NCI-H2029 (cell line): ENCODE measurements around the gene GHRHR.

Experiments used
- DNase-seq: peaks from one replicate; lab custom pipeline; 2025; lab: John Stamatoyannopoulos, UW

The GHRHR gene

DNA sequence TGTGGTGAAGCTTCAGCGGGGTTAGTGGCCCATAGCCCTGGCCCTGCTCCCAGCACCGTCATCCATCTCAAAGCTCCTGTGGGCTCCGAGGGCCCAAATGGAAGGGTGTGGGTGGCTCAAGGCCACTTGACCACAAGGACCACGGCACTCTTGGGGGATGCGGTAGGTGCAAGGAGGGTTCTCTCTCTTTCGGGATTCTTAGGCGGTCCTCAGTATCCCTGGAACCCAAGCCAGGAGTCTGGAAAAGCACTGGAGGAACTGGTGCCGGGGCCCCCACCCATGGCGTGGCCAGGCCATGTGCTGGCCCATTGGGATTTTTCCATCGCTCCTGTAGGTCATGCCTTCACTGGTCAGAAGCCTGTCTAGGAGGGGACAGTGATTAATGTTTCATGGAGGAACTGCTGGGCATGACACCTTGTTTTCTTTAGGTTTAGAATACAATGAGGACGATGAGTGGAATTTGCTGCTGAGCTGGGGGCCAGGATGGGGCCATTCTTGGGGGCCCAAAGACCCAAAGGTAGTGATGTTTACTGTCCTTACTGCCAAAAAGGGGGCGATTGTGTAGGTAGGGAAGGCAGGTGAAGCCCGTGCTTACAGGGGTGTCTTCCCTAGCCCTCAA, 35.4 kb upstream of the GHRHR start:
- no peak for DNase-seq

DNA sequence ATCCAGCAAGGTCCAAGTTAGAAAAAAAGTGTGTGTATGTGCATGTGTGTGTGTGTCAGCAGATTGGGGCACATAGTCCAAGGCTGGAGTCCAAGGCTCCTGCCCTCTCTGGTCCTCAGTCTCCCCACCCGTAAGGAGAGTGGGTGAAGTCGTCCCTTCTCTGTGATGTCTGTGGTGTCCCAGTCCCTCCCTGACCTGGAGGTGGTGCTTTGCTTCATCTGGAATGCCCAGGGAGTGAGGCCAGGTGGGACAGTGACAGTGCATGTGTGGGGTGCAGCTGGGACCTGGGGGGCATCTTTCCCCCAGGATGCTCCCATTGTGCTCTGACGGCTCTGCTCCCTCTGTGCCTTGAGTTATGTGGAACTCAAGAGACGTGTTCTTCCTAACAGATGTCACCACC, 34.1 kb upstream of the GHRHR start:
- no peak for DNase-seq

DNA sequence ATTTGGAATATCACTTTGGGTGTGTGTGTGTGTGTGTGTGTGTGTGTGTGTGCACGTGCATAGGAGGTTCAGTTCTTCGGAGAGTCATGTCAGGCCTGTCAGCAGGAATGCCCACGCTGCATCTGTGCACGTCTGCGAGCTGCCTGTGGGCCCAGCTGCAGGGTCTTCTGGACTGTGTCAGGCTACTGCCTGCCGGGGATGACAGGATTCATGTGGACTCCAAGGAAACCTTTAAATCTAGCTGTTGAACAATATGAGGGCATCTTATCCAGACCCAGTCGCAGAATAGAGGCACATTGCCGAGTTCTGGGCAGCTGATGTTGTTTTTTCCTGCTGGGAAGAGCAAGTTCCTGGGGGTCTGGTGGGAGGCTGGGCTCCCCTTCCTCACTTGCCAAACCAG, 33.1 kb upstream of the GHRHR start:
- no peak for DNase-seq

DNA sequence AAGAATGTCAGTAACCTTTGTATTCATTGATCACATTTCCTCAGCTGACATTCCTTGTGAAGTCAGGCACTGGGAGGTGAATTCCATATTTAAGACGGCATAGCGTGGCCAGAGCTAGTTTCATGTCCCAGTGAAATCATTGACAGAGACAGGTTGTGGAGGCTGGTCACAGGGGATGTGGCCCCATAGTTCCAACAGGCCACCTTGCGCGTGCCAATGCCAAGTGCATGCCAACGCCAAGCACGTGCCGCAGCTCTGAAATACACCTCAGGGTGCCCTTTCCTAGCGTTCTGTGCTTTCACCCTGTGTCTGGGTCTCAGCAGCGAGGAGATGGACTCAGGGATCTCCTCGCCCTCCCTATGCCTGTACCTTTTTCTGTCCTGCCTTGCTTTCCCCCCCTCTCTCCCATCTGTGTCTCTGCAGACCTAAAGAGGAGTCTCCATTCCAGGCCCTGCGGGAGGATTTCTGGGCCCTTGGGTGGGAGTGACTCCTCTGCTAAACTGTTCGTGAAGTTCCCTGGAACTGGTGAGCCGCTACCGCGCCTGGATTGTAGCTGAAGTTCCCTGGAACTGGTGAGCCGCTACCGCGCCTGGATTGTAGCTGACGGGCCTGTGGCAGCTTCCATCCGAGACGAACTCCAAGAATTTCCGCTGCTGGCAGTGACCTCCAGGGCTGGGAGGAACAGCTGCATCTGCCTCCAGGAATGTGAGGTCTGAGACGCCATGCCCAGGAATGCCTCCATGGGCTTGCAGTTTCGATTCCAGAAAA, 32.4 kb upstream of the GHRHR start:
- no peak for DNase-seq

DNA sequence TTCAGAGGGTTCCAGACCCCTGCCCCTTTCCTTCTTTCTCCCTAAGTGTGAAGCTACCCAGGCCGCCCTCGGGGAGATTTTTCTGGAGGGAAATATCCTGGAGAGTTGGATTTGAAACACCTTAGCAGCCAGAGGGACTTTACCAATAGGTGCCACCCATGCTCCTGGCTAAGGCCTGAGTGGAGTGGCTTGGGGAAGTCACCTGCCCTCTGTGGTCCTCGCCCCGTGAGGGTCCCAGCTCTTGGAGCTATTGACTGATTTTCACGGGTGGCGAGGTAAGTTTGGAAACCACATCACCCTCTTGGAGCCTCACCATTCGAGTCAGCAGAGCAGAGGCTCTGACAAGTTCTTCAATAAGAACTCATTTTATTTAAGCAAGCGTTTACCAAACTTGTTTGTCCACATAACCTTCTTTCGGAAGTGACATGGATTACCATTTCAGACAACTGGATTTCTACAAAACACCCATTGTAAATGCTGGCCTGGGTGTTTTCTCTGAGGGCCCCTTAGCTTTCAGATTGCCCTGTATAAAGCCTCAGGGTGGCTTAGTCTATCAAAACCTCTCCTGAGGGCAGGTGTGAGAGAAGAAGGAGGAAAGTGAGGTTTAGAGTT, 31.7 kb upstream of the GHRHR start:
- no peak for DNase-seq

DNA sequence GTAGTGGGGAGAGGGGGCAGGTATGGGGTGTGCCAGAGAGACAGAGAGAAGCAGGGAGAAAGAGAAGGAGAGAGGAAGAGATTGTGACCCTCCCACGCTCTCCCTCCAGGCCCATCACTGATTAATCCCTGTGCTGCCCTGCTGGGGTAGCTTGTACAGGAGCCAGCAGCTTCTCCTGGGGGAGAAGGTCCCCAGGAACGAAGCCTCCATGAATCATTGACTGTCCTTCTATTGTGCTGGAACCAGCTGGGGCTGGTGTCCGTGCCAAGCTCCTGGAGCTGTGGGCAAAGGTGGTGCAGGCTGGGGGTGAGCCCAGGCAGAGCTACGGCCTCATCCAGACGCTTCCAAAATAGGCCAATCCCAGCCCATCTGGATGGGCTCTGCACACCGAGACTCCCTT, 31.2 kb upstream of the GHRHR start:
- no peak for DNase-seq

DNA sequence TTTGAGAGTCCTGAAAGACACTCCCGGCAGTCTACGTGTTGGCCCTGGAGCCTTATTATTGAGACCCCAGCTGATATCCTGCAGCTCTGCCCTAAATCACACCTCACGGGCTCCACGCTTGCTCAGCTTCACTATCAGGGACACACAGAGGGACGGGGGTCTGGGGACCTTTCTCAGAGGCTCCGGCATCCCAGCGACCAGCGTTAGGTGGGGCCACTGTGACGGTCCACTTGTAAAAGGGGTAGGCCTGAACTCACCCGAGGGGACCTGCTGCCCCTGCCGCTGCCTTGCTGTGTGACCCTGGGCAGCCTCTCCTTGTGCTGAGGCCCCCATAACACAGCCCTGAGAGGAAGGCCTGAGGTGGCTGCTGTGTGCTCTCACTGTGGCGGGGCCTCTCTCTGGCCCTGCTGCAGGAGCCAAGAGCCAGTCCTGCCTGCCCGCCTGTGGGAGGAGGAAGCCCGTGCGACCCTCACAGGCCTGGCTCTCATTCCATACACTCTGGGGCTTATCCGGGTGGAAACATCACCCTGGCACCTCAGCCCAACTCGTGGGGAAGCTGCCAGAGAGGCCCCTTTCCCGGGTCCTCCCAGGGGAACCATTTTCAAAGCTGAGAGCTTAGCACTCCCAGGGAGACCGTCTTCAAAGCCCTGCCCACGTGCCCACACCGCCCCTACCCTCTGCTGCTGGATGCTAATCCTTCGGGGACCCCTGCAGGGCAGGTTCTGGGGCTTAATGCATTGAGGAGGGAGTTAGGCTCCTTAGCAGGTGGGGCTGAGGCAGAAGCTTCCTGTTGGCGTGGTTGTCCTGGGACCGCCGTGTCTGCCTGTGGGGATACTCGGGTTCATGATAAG, 30.4 kb upstream of the GHRHR start:
- DNase-seq = no peak

DNA sequence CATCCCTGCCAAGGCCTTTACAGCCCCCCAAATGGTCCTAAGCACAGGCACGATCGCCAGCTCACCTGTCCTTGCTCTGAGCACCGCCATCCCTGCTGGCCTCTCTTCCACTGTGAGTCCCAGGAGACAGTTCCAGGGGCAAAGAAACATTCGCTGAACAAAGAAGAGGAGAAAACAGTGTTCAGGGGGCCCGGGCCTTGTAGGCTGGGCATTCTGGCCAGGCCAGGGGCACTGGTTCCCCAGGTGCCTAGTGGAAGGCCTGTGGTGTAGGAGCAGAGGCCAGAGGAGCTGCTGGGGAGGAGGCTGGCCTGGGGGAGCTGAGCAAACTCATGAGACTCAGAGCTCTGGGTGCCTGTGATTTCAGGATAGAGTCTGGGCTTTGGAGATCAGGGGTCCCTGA, 29.5 kb upstream of the GHRHR start:
- DNase-seq = no peak

DNA sequence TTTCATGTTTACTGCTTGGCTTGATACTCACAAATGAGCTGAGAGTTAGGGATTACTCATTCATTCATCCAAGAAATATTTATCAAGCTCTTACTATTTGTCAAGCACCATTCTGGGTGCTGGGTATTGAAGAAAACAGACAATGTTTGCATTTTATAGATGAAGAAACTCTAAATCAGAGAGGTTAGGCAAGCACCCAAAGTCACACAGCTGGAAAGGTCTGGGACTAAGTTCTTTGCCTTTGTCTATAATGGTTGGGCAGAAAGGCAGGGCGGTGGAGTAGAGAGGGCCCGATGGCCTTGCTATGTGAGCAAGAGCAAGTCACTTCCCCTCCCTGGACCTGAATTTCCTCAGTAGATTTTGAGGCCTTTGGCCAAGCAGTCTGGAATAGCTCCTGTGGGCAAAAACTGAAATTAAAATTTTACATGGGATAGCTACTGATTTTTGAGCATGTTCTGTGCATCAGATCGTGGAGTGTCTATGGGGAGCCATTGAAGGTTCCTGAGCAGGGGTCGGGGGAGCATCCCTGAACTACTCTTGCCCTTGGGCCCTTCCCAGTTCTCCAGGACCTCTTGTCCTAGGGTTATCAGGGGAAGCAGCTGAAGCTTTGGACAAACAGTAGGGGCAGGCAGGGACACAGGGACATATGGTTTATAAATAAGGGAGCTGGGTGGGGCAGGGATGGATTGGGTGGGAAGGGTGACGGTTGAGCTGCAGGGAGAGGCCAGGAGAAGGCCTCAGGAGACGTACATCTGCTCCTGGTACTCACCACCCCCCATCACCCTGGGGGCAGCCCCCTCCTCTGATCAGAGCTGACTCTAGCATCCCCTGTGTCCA, 28.8 kb upstream of the GHRHR start:
- no peak for DNase-seq

DNA sequence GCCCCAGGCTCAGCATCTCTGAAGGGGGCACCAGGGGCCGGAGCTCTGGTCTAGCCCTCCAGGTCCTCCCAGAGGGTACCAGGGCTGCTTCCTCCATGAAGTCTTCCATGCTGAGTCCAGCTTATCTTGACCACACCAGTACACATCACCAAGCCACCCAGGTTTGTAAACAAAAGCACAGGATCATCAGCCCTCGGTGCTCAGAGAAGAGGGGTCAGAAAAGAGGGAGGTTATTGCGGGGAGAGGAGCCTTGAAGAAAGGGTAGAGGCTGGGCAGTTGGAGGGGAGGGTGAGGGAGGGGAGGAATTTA, 28.2 kb upstream of the GHRHR start:
- no peak for DNase-seq

DNA sequence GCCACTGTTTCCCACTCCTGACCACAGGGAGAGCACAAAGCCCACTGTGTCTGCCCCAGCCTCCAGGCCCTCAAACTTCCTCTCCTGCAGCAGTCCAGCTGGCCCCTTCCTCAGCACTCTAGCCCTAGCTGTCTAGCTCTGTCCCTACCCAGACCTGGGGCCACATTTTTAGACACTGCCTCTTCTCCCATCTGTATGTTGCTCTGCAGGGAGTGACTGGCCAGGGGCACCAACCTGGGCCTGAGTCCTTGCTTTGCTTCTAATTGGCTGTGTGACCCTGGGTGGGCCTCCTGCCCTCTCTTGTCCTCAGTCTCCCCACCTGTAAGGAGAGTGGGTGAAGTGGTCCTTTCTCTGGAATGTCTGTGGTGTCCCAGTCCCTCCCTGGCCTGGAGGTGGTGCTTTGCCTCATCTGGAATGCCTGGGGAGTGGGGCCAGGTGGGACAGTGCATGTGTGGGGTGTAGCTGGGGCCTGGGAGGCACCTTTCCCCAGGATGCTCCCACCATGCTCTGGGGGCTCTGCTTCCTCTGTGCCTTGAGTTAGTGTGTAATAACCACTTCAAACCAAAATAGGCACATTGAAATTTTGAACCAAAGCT, 27.0 kb upstream of the GHRHR start:
- no peak for DNase-seq

DNA sequence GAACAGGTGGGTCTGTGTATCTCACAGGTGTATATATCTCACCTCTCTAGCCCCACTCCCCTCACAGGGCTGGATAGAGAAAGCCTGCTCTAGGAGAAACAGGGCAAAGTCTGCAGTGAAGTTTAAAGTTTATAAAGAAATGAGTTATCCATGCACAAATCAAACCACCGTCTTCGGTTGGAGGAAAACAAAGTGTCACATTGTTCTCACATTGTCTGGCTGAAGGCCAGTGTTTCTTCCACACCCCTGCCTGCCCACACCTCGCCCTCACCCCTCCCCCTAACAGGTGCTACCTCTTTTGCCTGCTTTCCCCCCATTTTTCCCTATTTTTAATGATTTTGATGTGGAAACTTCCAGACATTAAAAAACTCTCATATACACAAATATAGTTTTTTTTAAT, 26.3 kb upstream of the GHRHR start:
- DNase-seq = no peak

DNA sequence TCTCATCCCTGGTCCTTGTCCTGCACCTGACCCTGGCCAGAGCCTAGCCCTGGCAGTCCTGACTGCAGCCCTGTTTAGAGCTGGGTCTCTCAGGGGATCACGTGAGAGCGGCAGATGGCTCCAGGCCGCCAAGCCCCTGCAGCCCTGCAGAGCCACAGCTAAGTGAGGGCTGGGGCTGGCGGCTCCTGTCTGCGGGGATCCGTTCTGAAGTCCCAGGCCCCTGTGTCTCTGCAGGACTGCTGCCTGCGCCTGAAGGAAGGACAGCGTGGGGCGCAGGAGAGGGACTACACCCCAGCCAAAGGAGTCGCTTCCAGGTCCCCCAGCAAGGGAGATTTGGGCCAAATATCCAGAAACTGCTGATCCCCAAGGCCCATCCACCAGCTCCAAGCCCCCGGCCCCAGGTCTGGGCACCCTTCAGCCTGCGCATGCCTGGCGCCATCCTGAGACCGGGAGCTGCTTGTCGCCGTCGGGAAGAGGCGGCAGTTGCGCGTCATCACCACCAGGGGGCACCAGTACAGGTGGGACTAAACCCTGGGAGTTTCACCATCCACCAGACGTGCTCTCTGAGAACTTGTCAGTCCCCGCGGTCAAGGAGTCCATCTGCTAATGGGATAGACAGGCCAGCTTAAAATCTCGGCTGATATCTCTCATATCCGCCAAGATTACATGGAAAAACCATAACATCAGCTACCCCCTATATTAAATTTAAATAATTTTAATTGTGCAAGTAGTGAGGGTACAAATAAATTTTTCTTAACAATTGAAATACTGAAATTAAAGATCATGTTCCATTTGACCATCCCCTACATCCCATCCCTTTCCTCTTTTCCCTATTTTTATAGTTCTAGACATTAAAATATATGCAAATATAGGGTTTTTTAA, 25.1 kb upstream of the GHRHR start:
- DNase-seq = peak; percentile 57

DNA sequence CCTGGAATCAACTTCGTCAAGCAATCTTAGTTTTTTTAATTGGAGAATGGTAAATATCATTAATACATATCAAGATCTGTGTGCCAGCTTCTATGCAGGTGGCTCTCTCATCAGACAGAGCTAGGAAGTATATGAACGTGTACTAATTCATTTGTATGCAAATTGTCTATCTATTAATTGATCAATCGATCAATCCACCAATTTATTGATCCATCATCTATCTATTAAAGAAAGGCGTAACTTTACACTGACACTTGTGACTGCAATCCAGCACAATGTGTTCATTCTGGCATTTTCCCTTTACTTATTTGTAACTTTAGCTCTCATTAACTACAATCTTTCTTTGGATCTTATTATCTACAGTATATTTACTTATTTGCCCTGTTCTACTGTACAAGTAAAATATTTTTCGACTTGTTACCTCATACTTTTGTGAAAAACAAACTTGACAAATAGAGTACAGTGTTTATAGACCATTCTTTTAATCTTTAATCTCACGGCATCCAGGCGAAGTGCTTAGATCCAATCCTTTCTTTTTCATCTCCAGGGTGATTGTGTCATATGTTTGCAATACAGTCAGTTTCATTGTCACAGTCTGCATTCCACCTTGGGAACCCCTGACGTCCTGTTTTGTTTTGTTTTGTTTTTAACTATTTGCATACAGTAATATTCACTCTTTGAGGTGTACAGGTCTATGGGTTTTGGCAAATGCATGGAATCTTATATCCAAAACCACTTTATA, 22.0 kb upstream of the GHRHR start:
- DNase-seq = no peak

DNA sequence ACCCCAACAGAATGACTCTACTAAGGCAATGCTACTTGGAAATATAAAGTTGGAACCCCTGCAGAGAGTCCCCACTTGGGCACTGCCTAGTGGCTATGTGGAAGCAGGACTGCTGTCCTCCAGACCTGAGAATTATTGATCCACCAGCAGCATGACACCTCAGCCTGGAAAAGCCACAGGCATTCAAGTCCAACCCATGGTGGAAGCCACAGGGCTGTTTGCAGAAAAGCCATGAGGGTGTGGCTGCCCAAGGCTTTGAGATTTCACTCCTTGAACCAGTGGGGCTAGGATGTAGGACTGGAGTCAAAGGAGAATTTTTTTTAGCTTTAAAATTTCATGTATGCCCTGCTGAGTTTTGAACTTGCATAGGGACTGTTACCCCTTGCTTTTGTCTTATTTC, 13.6 kb upstream of the GHRHR start:
- DNase-seq = no peak

DNA sequence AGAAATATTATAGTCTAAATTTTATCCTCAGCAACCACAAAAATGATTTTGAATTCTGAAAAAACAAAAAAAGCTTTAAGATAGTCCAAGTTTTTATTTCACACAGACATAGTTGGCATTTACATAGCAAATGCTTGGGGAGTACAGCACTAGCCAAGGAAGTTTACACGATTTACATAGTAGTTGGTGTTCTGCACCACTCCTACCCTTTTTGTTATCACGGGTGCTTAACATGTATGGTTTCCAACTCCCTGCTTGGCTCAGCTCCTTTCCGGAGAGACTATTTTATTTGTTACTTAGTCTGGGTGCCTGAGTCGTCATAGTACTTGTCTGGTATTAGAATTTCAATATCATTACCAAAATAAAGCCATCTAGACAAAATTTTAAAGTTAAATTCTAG, 8.8 kb upstream of the GHRHR start:
- no peak for DNase-seq

DNA sequence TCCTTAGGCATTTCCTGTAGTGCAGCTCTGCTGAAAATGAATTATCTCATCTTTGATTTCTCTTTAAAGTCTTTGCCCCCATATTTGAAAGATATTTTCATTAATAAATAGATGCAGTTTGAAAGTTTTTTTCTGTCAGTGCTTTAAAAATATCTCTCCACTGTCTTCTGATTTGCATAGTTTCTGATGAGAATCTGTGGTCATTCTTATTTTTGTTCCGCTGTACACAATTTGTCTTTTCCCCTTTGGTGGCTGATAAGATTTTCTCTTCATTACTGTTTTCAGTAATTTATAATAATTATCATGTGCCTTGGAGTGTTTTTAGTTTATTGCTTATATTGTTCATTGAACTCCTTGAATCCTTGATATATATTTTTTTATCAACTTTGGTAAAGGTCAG, 7.0 kb upstream of the GHRHR start:
- DNase-seq = no peak

DNA sequence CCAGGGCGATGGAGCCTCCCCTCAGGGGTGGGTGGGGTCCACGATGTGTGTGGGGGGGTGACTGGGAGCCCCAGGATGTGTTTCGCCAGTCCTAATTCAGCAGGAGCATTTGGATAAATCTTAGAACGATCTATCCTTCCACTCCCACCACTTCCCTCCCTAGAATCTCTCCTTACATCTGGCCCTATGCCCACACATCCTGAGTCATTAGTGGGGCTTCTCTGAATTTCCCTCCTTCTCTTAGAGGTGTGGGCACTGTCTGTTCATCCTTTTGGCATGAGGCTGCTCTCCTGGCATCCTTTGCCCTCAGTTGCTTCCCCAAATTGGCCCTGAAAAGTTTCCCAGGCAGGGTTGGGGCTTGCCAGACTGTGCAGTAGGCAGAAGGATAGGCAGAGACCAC, 1.6 kb downstream of the GHRHR start:
- DNase-seq = no peak

DNA sequence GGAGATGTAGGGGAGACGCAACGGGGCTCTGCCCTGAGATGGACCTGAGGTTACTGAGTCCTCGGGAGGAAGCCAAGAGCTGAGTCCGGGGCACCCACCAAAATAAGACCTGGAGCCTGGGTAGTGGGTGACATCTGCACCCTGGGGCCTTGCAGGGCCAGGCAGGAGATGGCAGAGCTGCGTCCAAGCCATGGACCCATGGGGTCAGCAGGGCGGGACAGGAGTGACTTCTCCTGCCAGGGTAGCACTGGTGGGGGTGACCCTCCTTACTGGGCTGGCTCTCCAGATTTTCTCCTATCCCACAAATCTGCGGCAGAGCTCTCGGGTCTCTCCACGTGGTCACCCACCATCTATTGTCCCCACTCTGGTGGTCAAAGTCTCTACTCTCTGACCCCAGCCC, 2.1 kb downstream of the GHRHR start:
- no peak for DNase-seq

DNA sequence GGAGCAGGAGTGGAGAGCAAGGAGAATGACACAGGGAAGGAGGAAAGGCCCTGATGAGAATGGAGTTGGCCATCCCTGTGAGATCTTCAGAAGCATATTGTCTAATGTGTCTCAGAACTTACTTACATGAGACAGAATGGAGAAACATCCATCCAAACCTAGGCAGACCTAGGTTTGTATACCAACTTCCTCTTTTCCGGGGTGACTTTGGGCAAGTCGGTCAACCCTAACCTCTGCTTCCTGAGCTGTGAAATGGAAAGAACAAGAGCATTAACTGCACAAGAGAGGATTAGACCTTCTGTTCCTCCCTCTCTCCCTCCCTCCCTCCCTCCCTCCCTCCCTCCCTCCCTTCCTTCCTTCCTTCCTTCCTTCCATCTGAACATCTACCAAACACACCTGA, 4.5 kb downstream of the GHRHR start:
- no peak for DNase-seq
